ENCODE results near the gene SOX13.

DNA sequence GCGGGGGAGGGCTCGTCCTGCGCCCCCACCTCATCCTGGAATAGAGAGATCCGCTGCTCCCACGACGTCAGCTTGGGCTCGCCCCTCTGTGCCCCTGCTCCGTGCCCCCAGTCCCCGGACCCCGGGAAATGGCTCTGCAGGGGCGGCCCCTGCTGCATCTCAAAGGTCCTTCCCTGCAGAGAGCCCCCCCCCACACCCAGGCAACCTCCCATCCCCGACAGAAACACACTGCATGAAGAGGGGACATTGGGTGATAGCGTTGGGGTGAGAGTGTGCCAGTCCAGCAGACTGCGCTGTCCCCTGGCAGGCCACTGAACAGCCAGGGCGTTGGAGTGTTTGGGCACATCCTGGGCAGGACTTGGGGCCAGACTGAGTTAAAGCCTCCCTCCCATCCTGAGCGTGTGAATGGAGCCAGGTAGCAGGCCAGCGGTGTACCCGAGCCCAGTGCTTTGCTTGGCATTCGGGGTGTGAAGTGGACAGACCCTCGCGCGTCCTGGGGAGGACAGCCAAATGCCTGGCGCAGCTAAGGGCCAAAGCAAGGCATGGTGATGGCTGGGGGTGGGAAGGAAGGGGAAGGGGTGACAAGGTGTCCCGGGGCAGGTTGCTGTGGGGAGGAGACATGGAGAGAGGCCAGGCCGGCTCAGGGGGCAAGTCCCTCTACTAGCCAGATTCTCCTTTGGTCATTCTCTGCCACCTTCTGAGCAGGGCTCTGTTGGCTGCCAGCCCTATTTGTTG is 79.6 kb downstream of the SOX13 start:
- TF ChIP-seq, protein P1, sequence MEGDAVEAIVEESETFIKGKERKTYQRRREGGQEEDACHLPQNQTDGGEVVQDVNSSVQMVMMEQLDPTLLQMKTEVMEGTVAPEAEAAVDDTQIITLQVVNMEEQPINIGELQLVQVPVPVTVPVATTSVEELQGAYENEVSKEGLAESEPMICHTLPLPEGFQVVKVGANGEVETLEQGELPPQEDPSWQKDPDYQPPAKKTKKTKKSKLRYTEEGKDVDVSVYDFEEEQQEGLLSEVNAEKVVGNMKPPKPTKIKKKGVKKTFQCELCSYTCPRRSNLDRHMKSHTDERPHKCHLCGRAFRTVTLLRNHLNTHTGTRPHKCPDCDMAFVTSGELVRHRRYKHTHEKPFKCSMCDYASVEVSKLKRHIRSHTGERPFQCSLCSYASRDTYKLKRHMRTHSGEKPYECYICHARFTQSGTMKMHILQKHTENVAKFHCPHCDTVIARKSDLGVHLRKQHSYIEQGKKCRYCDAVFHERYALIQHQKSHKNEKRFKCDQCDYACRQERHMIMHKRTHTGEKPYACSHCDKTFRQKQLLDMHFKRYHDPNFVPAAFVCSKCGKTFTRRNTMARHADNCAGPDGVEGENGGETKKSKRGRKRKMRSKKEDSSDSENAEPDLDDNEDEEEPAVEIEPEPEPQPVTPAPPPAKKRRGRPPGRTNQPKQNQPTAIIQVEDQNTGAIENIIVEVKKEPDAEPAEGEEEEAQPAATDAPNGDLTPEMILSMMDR (conservative IDR thresholded peaks at IDR 0.05 in 1 of 2, IDR thresholded peaks at IDR 0.05 in 1 of 2; ENCODE audit: extremely low read depth in 1 of 2, insufficient read depth in 1 of 2, low read depth in 1 of 2, low read length in 2 of 2), result no peak
- TF ChIP-seq EZH2 (IDR thresholded peaks at IDR 0.05; ENCODE audit: borderline replicate concordance, low read length), result no peak
